ENCODE results near the gene GRM5.

- TF ChIP-seq SPI1 (IDR thresholded peaks at IDR 0.05; ENCODE audit: low read depth, low read length) = no peak
- TF ChIP-seq POLR2A (IDR thresholded peaks at IDR 0.05; ENCODE audit: low read depth, low read length) = no peak
- TF ChIP-seq TAF1 (IDR thresholded peaks at IDR 0.05; ENCODE audit: low read depth, low read length) = no peak
Measured at GRCh38 chr11:88950975-88951374, 114.8 kb downstream of the GRM5 start.
